Endodermal cell (in vitro differentiated cells): ENCODE data around the gene IDH3G. TPM values are rescaled to one million over a fixed set of nuclear protein-coding genes. Genes with fewer than 3 reads are reported as not detected.

ENCODE experiments used
- DNase-seq: peaks from one replicate; pipeline ENCODE4 v3.0.0-alpha.2; 2017
- H3K27ac ChIP-seq: 2 replicates; pipeline ENCODE4 v1.5.1; 2013; ENCODE audit warnings: mild to moderate bottlenecking, low read depth, low read length, moderate library complexity
- H3K27me3 ChIP-seq: 2 replicates; pipeline ENCODE4 v1.6.1; 2013; ENCODE audit warnings: mild to moderate bottlenecking, low read length, moderate library complexity; ENCODE audit not compliant: insufficient read depth, control insufficient read depth, poor library complexity, severe bottlenecking
- H3K36me3 ChIP-seq: 2 replicates; pipeline ENCODE4 v1.7.0; 2013; ENCODE audit warnings: mild to moderate bottlenecking, low read length, moderate library complexity; ENCODE audit not compliant: control insufficient read depth, insufficient read depth
- H3K4me1 ChIP-seq: one replicate; pipeline ENCODE4 v1.7.0; 2013; ENCODE audit warnings: low read length; ENCODE audit not compliant: control insufficient read depth, insufficient read depth
- H3K4me3 ChIP-seq: 2 replicates; pipeline ENCODE4 v1.5.1; 2013; ENCODE audit warnings: mild to moderate bottlenecking, low read length, moderate library complexity
- H3K9ac ChIP-seq: 2 replicates; pipeline ENCODE4 v1.6.1; 2013; ENCODE audit warnings: mild to moderate bottlenecking, low read length, moderate library complexity; ENCODE audit not compliant: poor library complexity, severe bottlenecking; ENCODE audit errors: extremely low read depth
- H3K9me3 ChIP-seq: 2 replicates; pipeline ENCODE4 v1.6.1; 2013; ENCODE audit warnings: mild to moderate bottlenecking, low read length, moderate library complexity; ENCODE audit not compliant: control insufficient read depth
- H3K27ac Mint-ChIP-seq: 2 replicates; pipeline ENCODE4 v1.8.0; 2020; ENCODE audit warnings: mixed read lengths
- H3K27me3 Mint-ChIP-seq: 2 replicates; pipeline ENCODE4 v1.8.0; 2021; ENCODE audit warnings: mild to moderate bottlenecking, mixed read lengths; ENCODE audit not compliant: insufficient read depth
- H3K36me3 Mint-ChIP-seq: 2 replicates; pipeline ENCODE4 v1.8.0; 2020; ENCODE audit warnings: low read depth, mixed read lengths
- H3K4me1 Mint-ChIP-seq: 2 replicates; pipeline ENCODE4 v1.8.0; 2020; ENCODE audit warnings: mixed read lengths
- H3K4me3 Mint-ChIP-seq: 2 replicates; pipeline ENCODE4 v1.8.0; 2020; ENCODE audit warnings: mild to moderate bottlenecking, moderate library complexity, mixed read lengths
- H3K9me3 Mint-ChIP-seq: 2 replicates; pipeline ENCODE4 v1.8.0; 2020; ENCODE audit warnings: mild to moderate bottlenecking, mixed read lengths
- WGBS, 2 experiments: methylation state at CpG; one replicate each; pipeline versions ENCODE4 v1.1.5 to v1.1.7; 2013; ENCODE audit warnings: missing lambda C conversion rate in 2 of 2, mixed read lengths in 1 of 2; ENCODE audit not compliant: insufficient coverage in 1 of 2, insufficient read length in 1 of 2; 5-methylcytosine and 5-hydroxymethylcytosine counted together
- total RNA-seq, 2 donors: library from RNA; stranded (reverse); fragmentation: NEBNext Ultra II Directional in 1 of 2; extraction: Animal tissue kit (Norgen Biotek cat#: 25700) in 1 of 2; gene quantifications; 2 replicates in 1 of 2; 3 replicates in 1 of 2; pipeline ENCODE4 v1.2.1, GENCODE V29; 2021
- TF ChIP-seq, protein P1 (sequence below): fragments of 200-600 bp; sonication (generic); conservative IDR thresholded peaks from 2 replicates; pipeline ENCODE4 v1.5.0; 2021; ENCODE audit warnings: antibody characterized with exemption, mild to moderate bottlenecking

IDH3G gene
- total RNA-seq, 2 donors from 2014 or later: 39.5 to 45.0 TPM

DNA sequence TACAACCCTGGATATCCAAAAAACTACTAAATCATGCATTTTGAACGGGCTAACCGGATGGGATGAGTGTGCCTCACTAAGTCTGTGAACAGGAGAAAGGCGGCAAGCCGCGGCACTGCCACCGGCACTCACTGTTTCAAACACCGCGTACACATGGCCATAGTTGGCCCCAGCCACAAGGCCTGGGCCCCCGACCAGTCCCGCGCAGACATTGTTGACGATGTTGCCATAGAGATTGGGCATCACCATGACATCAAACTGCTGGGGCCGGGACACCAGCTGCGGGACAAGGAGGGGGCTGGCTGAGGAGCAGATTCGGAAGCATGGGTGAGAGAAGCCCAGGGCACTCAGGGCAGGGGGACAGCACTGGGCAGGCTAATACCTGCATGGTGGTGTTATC, 7.5 kb downstream of the IDH3G start:
- Histone ChIP-seq H3K27ac (no peak overlapping the region), H3K9me3 (no peaks in the 10 kb centered on the region), H3K4me1 (no peaks in the 10 kb centered on the region), H3K36me3 (no peaks in the 10 kb centered on the region), H3K27me3 (no peaks in the 10 kb centered on the region), H3K4me3 (no peak overlapping the region), H3K9ac (no peak overlapping the region)
- Mint-ChIP-seq H3K27ac (no peak overlapping the region), H3K4me3 (no peak overlapping the region), H3K4me1 (peaks cover 2% of the 10 kb centered on the region), H3K36me3 (peaks cover 19% of the 10 kb centered on the region), H3K27me3 (no peaks in the 10 kb centered on the region), H3K9me3 (peaks cover 43% of the 10 kb centered on the region)
- WGBS, 2 experiments: 96% methylated on average over 15 of the region's 15 CpGs; no CpG with 5 or more reads in 1 of the 2 experiments
- TF ChIP-seq, protein P1, sequence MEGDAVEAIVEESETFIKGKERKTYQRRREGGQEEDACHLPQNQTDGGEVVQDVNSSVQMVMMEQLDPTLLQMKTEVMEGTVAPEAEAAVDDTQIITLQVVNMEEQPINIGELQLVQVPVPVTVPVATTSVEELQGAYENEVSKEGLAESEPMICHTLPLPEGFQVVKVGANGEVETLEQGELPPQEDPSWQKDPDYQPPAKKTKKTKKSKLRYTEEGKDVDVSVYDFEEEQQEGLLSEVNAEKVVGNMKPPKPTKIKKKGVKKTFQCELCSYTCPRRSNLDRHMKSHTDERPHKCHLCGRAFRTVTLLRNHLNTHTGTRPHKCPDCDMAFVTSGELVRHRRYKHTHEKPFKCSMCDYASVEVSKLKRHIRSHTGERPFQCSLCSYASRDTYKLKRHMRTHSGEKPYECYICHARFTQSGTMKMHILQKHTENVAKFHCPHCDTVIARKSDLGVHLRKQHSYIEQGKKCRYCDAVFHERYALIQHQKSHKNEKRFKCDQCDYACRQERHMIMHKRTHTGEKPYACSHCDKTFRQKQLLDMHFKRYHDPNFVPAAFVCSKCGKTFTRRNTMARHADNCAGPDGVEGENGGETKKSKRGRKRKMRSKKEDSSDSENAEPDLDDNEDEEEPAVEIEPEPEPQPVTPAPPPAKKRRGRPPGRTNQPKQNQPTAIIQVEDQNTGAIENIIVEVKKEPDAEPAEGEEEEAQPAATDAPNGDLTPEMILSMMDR: no peak
- no peak for DNase-seq

DNA sequence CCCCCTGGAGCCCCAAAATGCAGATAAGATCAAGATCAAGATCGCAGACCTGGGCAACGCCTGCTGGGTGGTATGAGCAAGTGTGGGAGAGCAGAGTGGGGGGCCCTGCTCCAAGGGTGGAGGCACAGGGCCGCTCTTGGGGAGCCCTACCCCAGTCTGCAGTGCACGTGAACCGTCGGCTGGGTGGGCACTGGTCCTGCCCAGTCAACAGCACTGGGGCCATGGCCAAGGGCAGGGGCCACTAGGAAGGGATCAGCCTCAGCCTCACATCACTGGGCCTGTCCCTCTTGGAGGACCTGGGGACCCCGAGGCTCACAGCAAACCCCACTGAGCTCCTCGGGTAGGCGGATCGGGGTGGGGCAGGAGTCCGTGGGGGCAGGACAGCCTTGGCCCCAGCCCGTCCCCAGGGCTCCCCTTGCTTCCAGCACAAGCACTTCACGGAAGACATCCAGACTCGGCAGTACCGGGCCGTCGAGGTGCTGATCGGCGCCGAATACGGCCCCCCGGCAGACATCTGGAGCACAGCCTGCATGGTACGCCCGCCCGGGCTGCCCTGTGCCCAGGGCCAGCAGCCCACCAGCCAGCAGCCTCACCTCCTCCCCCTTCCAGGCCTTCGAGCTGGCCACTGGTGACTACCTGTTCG, 9.7 kb downstream of the IDH3G start:
- Histone ChIP-seq H3K9me3 (no peaks in the 10 kb centered on the region), H3K9ac (no peak overlapping the region), H3K4me3 (no peak overlapping the region), H3K36me3 (no peaks in the 10 kb centered on the region), H3K4me1 (no peaks in the 10 kb centered on the region), H3K27ac (no peak overlapping the region), H3K27me3 (no peaks in the 10 kb centered on the region)
- H3K27ac Mint-ChIP-seq: no peak overlapping the region
- DNase-seq: no peak
- WGBS, 2 experiments: 95% methylated on average over 25 of the region's 27 CpGs; no CpG with 5 or more reads in 1 of the 2 experiments
- H3K4me3 Mint-ChIP-seq: no peak overlapping the region
- no peaks in the 10 kb centered on the region for H3K27me3 Mint-ChIP-seq
- peaks cover 11% of the 10 kb centered on the region for H3K36me3 Mint-ChIP-seq
- peaks cover 47% of the 10 kb centered on the region for H3K9me3 Mint-ChIP-seq
- H3K4me1 Mint-ChIP-seq: no peaks in the 10 kb centered on the region
- TF ChIP-seq, protein P1: no peak

DNA sequence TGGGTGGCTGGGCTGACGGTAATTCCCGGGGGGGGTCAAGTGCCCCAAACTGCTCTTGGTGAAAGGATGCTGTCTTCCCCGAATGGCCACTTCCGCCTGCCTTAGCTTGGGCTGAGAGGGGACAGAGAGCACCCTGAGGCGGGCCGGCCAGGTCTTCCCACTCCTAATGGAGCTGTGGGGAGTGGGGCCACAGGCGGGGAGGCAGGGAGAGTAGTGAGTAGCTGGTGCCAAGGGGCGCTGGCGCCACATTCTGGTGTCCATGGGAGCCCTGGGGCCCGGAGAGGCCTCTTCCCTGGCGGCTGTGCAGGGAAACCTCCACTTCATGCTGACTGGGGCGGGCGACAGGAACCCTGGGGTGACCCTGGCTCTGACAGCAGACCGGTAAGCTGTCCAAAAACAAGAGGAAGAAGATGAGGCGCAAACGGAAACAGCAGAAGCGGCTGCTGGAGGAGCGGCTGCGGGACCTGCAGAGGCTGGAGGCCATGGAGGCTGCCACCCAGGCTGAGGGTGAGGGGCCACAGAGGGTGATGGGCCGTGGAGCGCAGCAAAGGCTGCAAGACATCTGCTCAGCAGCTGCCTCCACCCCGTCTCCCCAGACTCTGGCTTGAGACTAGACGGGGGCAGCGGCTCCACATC, 10.7 kb downstream of the IDH3G start:
- 93% methylated on average over 6 to 24 of the region's 24 CpGs for WGBS, 2 experiments
- Mint-ChIP-seq H3K9me3 (peaks cover 40% of the 10 kb centered on the region), H3K27ac (no peak overlapping the region), H3K27me3 (no peaks in the 10 kb centered on the region), H3K4me3 (no peak overlapping the region), H3K4me1 (no peaks in the 10 kb centered on the region), H3K36me3 (peaks cover 11% of the 10 kb centered on the region)
- Histone ChIP-seq H3K9me3 (no peaks in the 10 kb centered on the region), H3K36me3 (no peaks in the 10 kb centered on the region), H3K4me3 (no peak overlapping the region), H3K9ac (no peak overlapping the region), H3K27ac (no peak overlapping the region), H3K27me3 (no peaks in the 10 kb centered on the region), H3K4me1 (no peaks in the 10 kb centered on the region)
- TF ChIP-seq, protein P1: no peak
- no peak for DNase-seq
